ENCODE data around the gene SLC40A1. TPM values are rescaled to one million over a fixed set of nuclear protein-coding genes. Genes with fewer than 3 reads are reported as not detected.

The SLC40A1 gene
- total RNA-seq, 1 donor, result 10.9 TPM

GRCh38 chr2:189515264-189515663 is 65.3 kb downstream of the SLC40A1 start:
- no peak for TF ChIP-seq CTCF (IDR thresholded peaks at IDR 0.05; ENCODE audit: extremely low read depth, low read depth, low read length)
- Histone ChIP-seq H3K79me2 (ENCODE audit: insufficient read depth, low read length) (no peaks in the 10 kb centered on the region), H3K36me3 (ENCODE audit: insufficient read depth, low read length) (no peaks in the 10 kb centered on the region), H4K20me1 (ENCODE audit: insufficient read depth, low read length) (no peaks in the 10 kb centered on the region), H3K27ac (ENCODE audit: low read depth, low read length) (no peak overlapping the region), H3K9me3 (ENCODE audit: low read depth, low read length) (no peaks in the 10 kb centered on the region), H3K27me3 (ENCODE audit: insufficient read depth, low read length) (no peaks in the 10 kb centered on the region), H2AFZ (ENCODE audit: low read length) (no peak overlapping the region), H3K4me1 (ENCODE audit: insufficient read depth, low read length) (no peaks in the 10 kb centered on the region), H3K4me3 (ENCODE audit: insufficient read depth, low read length) (no peak overlapping the region), H3K4me2 (ENCODE audit: insufficient read depth, low read length) (no peak overlapping the region)
- DNase-seq (ENCODE audit: insufficient read length, low spot score, missing footprints), result no peak

- TF ChIP-seq CTCF (IDR thresholded peaks at IDR 0.05; ENCODE audit: extremely low read depth, low read depth, low read length), result no peak
- Histone ChIP-seq H3K27ac (ENCODE audit: low read depth, low read length) (no peak overlapping the region), H2AFZ (ENCODE audit: low read length) (no peak overlapping the region)
Measured at GRCh38 chr2:189514104-189514503, 66.5 kb downstream of the SLC40A1 start.

GRCh38 chr2:189512879-189513278 is 67.7 kb downstream of the SLC40A1 start:
- TF ChIP-seq CTCF (IDR thresholded peaks at IDR 0.05; ENCODE audit: extremely low read depth, low read depth, low read length), result no peak
- no peaks in the 10 kb centered on the region for H3K27me3 ChIP-seq (ENCODE audit: insufficient read depth, low read length)
- no peaks in the 10 kb centered on the region for H3K79me2 ChIP-seq (ENCODE audit: insufficient read depth, low read length)
- no peaks in the 10 kb centered on the region for H4K20me1 ChIP-seq (ENCODE audit: insufficient read depth, low read length)
- no peak overlapping the region for H3K4me3 ChIP-seq (ENCODE audit: insufficient read depth, low read length)
- no peak overlapping the region for H3K4me2 ChIP-seq (ENCODE audit: insufficient read depth, low read length)
- no peaks in the 10 kb centered on the region for H3K36me3 ChIP-seq (ENCODE audit: insufficient read depth, low read length)
- no peak overlapping the region for H3K27ac ChIP-seq (ENCODE audit: low read depth, low read length)
- H2AFZ ChIP-seq (ENCODE audit: low read length), result no peak overlapping the region
- no peaks in the 10 kb centered on the region for H3K9me3 ChIP-seq (ENCODE audit: low read depth, low read length)
- no peaks in the 10 kb centered on the region for H3K4me1 ChIP-seq (ENCODE audit: insufficient read depth, low read length)
- DNase-seq (ENCODE audit: insufficient read length, low spot score, missing footprints), result no peak

More at GRCh38 chr2:189514104-189514503, 66.5 kb downstream of the SLC40A1 start:
- Histone ChIP-seq H3K36me3 (ENCODE audit: insufficient read depth, low read length) (no peaks in the 10 kb centered on the region), H3K4me2 (ENCODE audit: insufficient read depth, low read length) (no peak overlapping the region), H3K4me3 (ENCODE audit: insufficient read depth, low read length) (no peak overlapping the region), H3K9me3 (ENCODE audit: low read depth, low read length) (no peaks in the 10 kb centered on the region), H3K27me3 (ENCODE audit: insufficient read depth, low read length) (no peaks in the 10 kb centered on the region), H3K4me1 (ENCODE audit: insufficient read depth, low read length) (no peaks in the 10 kb centered on the region), H3K79me2 (ENCODE audit: insufficient read depth, low read length) (no peaks in the 10 kb centered on the region), H4K20me1 (ENCODE audit: insufficient read depth, low read length) (no peaks in the 10 kb centered on the region)
- no peak for DNase-seq (ENCODE audit: insufficient read length, low spot score, missing footprints)

- Histone ChIP-seq H2AFZ (ENCODE audit: low read length) (no peak overlapping the region), H3K4me3 (ENCODE audit: insufficient read depth, low read length) (no peak overlapping the region), H4K20me1 (ENCODE audit: insufficient read depth, low read length) (no peaks in the 10 kb centered on the region), H3K9me3 (ENCODE audit: low read depth, low read length) (no peaks in the 10 kb centered on the region), H3K27ac (ENCODE audit: low read depth, low read length) (no peak overlapping the region), H3K27me3 (ENCODE audit: insufficient read depth, low read length) (no peaks in the 10 kb centered on the region), H3K4me1 (ENCODE audit: insufficient read depth, low read length) (no peaks in the 10 kb centered on the region), H3K4me2 (ENCODE audit: insufficient read depth, low read length) (no peak overlapping the region), H3K36me3 (ENCODE audit: insufficient read depth, low read length) (no peaks in the 10 kb centered on the region), H3K79me2 (ENCODE audit: insufficient read depth, low read length) (no peaks in the 10 kb centered on the region)
- TF ChIP-seq CTCF (IDR thresholded peaks at IDR 0.05; ENCODE audit: extremely low read depth, low read depth, low read length), result no peak
- DNase-seq (ENCODE audit: insufficient read length, low spot score, missing footprints), result no peak
Measured at GRCh38 chr2:189511960-189512319, 68.6 kb downstream of the SLC40A1 start.
